Activated naive CD8-positive, alpha-beta T cell treated with anti-CD3 and anti-CD28 coated beads, Interleukin-2, amount 10 ng/mL, durations not matched to agents 7 days and 5 days (primary cell): ENCODE measurements around the gene SLC25A51. TPM values are rescaled to one million over a fixed set of nuclear protein-coding genes. Genes with fewer than 3 reads are reported as not detected.
A peak's percentile ranks its signal among the peaks of the same experiment; 100 is the strongest.
"Not testable (repeated sequence)": the region's sequence is repeated elsewhere in the genome, so short reads cannot be mapped to it uniquely, and the experiment has no call there.

Experiments used
- ATAC-seq: fragments of 150-1000 bp; cut with Tn5 transposase; one replicate; pipeline ENCODE4 v1.10.0; 2021; ENCODE audit warnings: low read depth, moderate library complexity
- POLR2A ChIA-PET: fragments of 350-600 bp; sonication (Branson Sonifier 250); formaldehyde crosslinking; loops from one replicate; lab custom pipeline; 2021; ENCODE audit warnings: antibody characterized with exemption; lab: Charles Lee
- DNase-seq: peaks from one replicate; pipeline ENCODE4 v3.0.0; 2021
- H3K27ac Mint-ChIP-seq: one replicate; pipeline ENCODE4 v1.8.0; 2022; ENCODE audit warnings: mild to moderate bottlenecking, mixed read lengths
- H3K27me3 Mint-ChIP-seq: one replicate; pipeline ENCODE4 v1.8.0; 2022; ENCODE audit warnings: mild to moderate bottlenecking, moderate library complexity, mixed read lengths
- H3K36me3 Mint-ChIP-seq: one replicate; pipeline ENCODE4 v1.8.0; 2021; ENCODE audit warnings: mild to moderate bottlenecking, mixed read lengths
- H3K4me1 Mint-ChIP-seq: one replicate; pipeline ENCODE4 v1.8.0; 2021; ENCODE audit warnings: mixed read lengths
- H3K4me3 Mint-ChIP-seq: one replicate; pipeline ENCODE4 v1.8.0; 2022; ENCODE audit warnings: mild to moderate bottlenecking, moderate library complexity, mixed read lengths
- H3K9me3 Mint-ChIP-seq: one replicate; pipeline ENCODE4 v1.8.0; 2021; ENCODE audit warnings: mixed read lengths
- total RNA-seq, 2 experiments: library from RNA; stranded (reverse); gene quantifications; one replicate each; pipeline ENCODE4 v1.2.3, GENCODE V29; 2021

The SLC25A51 gene
- total RNA-seq, 2 experiments from 2014 or later, result 30.8 to 33.9 TPM

DNA sequence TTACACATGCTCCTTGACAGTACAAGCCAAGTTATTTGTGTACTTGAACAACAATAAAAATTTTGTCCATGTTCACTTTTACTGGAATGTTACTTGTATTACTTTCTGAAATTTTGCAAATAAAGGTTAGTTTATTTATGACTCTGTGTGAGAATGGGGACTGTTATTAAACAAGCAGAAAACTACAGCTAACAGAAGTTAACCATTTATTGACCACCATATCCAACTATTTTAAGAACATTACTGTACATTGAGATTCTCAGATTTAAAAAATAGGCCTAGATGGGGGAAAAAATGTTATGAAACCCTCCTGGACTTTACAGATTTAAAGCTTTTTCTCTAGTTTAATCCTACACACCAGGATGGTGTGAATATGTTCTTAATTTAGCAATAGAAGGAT is 1.8 kb downstream of the SLC25A51 start:
- Mint-ChIP-seq H3K27me3 (peaks cover 4% of the 10 kb centered on the region), H3K36me3 (peaks cover 2% of the 10 kb centered on the region), H3K9me3 (no peaks in the 10 kb centered on the region), H3K4me1 (peaks cover 22% of the 10 kb centered on the region), H3K4me3 (peak overlapping the region; percentile 45), H3K27ac (no peak overlapping the region)
- POLR2A ChIA-PET, result interaction anchor here (2.8 kb wide), 1 partner anchor 101 kb away, joined by 10 read pairs; the partner anchor contains the start of gene DCAF10
- no peak for ATAC-seq
- no peak for DNase-seq

DNA sequence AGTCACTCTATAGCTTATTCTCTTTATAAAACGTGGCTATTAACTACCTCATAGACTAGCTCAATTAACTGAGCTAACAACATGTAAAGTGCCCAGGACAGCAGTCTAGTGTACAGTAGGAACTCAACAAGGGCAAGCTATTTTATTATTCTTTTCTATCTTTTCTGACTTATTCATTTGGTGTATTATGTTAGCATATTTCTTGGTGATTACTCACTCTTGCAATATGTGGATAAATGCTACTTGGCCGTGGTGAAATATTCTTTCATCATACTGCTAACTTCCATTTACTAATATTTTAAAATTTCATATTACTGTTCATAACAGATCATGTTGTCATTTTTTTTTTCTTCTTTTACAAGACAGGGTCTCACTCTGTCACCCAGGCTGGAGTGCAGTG is 4.9 kb downstream of the SLC25A51 start:
- no peaks in the 10 kb centered on the region for H3K9me3 Mint-ChIP-seq
- peaks cover 14% of the 10 kb centered on the region for H3K4me1 Mint-ChIP-seq
- POLR2A ChIA-PET, result interaction anchor here (0.7 to 1.1 kb wide), 2 partner anchors 114 to 221 kb away, joined by 3 read pairs; partner anchors contain the start of gene EXOSC3
- peaks cover 19% of the 10 kb centered on the region for H3K36me3 Mint-ChIP-seq
- DNase-seq (no peak), ATAC-seq (no peak)
- H3K27ac Mint-ChIP-seq, result no peak overlapping the region
- H3K4me3 Mint-ChIP-seq, result no peak overlapping the region
- no peaks in the 10 kb centered on the region for H3K27me3 Mint-ChIP-seq

DNA sequence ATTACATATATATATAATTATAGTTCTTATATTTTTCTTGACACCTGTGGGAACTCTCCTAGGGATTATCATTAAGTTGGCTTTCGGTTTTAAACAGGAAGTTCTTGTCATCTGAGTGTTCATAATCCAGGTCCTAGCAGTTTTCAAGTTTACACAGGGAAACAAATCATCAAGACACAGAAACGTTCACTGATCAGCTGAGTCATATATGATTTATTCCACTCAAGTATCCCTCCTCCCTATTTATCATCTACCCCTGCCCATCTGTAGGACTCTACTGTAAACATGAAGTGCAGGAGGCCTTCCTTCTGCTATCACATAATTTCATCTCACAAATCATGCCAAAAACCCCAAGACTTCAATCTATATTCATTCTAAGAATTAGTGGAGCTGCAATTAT is 6.3 kb downstream of the SLC25A51 start:
- Mint-ChIP-seq H3K27ac (no peak overlapping the region), H3K36me3 (peaks cover 33% of the 10 kb centered on the region), H3K4me1 (peaks cover 9% of the 10 kb centered on the region), H3K4me3 (no peak overlapping the region), H3K9me3 (no peaks in the 10 kb centered on the region), H3K27me3 (no peaks in the 10 kb centered on the region)
- DNase-seq, result no peak
- no peak for ATAC-seq
- POLR2A ChIA-PET, result interaction anchor here (0.7 to 1.1 kb wide), 2 partner anchors 113 to 153 kb away, joined by 3 read pairs; partner anchors contain the start of gene EXOSC3

DNA sequence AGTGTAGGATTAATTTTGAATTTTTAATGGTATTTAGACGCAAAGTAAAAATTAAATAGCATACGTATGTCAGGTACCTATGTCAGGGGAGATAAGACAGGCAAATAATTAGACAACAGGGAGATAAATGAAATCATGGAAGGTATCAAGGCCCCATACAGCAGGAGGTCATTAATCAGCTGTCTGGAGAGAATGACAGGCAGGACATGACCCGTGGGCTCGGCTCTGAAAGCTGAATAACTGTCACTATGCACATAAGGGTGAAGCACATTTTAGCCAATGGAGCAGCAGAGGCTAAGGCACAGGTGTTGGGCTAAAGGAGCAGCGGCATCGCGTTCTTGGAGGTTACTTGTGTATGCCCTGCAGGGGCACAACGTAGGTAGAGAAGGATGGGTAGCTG is 11.9 kb downstream of the SLC25A51 start:
- POLR2A ChIA-PET, result no interaction called here
- no peak for DNase-seq

DNA sequence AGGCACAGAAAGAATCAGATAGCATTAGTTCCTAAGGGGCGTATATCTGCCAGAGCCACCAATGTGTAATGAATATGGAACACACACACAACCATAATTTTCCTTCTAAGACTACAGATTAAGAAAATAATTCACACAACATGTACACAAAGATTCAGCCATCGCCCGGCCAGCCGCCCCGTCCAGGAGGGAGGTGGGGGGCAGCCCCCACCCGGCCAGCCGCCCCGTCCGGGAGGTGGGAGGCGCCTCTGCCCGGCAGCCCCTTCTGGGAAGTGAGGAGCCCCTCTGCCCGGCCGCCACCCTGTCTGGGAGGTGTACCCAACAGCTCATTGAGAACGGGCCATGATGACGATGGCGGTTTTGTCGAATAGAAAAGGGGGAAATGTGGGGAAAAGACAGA is 12.9 kb downstream of the SLC25A51 start:
- H3K27me3 Mint-ChIP-seq, H3K4me1 Mint-ChIP-seq, POLR2A ChIA-PET, H3K4me3 Mint-ChIP-seq, ATAC-seq, H3K27ac Mint-ChIP-seq, H3K9me3 Mint-ChIP-seq, DNase-seq: not testable (repeated sequence)
- peaks cover 54% of the 10 kb centered on the region for H3K36me3 Mint-ChIP-seq

More for the DNA sequence above, 11.9 kb downstream of the SLC25A51 start:
- H3K27ac Mint-ChIP-seq, result no peak overlapping the region
- no peak overlapping the region for H3K4me3 Mint-ChIP-seq
- H3K27me3 Mint-ChIP-seq, result no peaks in the 10 kb centered on the region
- peaks cover 1% of the 10 kb centered on the region for H3K4me1 Mint-ChIP-seq
- H3K36me3 Mint-ChIP-seq, result peaks cover 53% of the 10 kb centered on the region
- no peaks in the 10 kb centered on the region for H3K9me3 Mint-ChIP-seq
- no peak for ATAC-seq

DNA sequence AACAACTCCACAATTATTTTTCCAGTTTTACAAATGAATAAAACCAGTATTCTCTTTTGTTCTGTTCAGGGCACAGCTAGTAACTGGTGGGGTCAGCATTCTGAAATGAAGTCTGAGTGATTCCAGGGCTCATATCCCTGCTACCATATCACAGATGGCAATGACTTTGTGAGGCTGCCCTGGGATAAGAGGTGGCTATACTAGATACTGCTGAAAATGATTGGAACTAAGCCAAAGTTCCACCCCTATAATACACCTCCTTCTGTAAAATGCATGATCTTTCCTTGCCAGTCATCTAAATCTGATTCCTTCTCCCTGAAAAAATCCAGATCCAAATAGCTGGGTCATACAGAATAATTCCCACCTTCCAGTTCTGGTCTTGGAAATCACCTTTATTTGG is 14.4 kb downstream of the SLC25A51 start:
- DNase-seq (no peak), ATAC-seq (no peak)
- H3K36me3 Mint-ChIP-seq, result peaks cover 45% of the 10 kb centered on the region
- no peak overlapping the region for H3K4me3 Mint-ChIP-seq
- no peak overlapping the region for H3K27ac Mint-ChIP-seq
- POLR2A ChIA-PET, result no interaction called here
- peaks cover 8% of the 10 kb centered on the region for H3K4me1 Mint-ChIP-seq
- no peaks in the 10 kb centered on the region for H3K27me3 Mint-ChIP-seq
- no peaks in the 10 kb centered on the region for H3K9me3 Mint-ChIP-seq

DNA sequence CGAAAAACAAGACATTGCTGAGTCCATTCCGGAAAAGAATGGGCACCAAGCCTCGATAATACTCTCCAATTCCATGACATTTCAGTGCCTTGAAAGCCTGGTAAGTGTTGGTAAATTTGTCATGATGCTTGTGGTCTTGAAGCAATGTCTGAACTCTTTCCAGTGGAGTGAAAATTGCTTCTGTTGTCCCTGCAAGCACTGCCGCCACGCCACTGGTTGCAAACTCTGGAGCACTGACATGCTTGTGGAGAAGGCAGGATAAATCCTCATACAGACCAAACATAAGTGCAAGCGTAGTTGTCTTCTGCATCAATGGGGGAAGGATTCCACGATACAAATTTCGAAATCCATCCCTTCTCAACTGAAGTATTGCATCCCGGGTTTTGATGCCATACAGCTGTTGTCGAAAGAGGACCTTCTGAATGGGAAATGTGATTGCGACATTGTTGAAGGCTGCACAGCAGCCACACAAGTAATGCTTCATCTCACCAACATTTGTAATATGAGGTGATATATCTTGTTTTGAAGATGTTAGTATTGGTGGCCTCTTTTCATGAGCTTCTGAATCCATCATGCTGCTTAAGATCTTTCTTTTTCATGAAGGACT is 15.8 kb downstream of the SLC25A51 start:
- H3K27me3 Mint-ChIP-seq, H3K9me3 Mint-ChIP-seq: not testable (repeated sequence)
- peaks cover 35% of the 10 kb centered on the region for H3K36me3 Mint-ChIP-seq

DNA sequence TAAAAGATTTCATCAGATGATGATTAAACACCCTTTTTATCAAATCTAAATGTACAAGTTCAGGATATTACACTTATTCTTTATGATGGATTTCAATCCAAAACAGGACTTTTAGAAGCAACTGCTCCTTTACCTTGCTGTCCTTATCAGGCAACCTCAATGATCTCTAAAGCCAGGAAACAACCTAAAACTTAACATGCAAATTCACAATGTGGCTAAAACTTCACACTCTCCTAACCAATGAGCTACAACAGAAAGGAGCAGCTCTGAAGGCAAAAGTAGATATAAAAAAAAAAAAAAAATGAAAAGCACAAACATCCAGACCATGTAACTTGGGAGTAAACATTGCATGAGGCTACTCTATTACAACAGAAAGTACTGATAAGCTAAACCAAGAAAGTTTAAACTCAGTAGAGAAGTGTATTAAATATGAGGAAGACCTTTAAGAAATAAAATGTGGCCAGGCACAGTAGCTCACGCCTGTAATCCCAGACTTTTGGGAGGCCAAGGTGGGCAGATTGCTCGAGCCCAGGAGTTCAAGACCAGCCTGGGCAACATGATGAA is 22.9 kb downstream of the SLC25A51 start:
- Mint-ChIP-seq H3K4me3 (no peak overlapping the region), H3K4me1 (peaks cover 8% of the 10 kb centered on the region), H3K36me3 (peaks cover 20% of the 10 kb centered on the region), H3K27ac (no peak overlapping the region), H3K27me3 (no peaks in the 10 kb centered on the region), H3K9me3 (no peaks in the 10 kb centered on the region)
- DNase-seq (no peak), ATAC-seq (no peak)
- POLR2A ChIA-PET, result interaction anchor here (1.0 kb wide), 1 partner anchor 22 kb away, joined by 3 read pairs; no protein-coding TSS in a partner anchor

More for the DNA sequence above, 15.8 kb downstream of the SLC25A51 start:
- ATAC-seq, H3K4me1 Mint-ChIP-seq, H3K4me3 Mint-ChIP-seq, H3K27ac Mint-ChIP-seq, POLR2A ChIA-PET, DNase-seq: not testable (repeated sequence)

DNA sequence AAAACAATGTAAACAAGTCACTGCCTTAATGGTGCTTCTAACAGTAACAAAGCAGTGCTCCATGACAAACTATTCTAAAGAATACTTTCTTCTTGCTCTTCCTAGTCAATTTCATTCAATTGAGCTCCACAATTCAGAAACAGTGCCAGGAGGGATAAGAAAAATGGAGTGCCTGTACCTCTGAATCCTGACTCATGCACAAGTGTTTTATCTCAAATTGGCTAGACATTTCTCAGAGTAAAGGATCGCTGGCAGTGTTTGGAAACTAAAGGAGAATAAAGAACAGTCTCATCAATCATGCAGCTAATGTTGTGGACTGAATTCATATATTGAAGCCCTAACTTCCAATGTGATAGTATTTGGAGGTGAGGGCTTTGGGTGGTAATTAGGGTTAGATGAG is 27.6 kb downstream of the SLC25A51 start:
- Mint-ChIP-seq H3K27ac (no peak overlapping the region), H3K4me1 (no peaks in the 10 kb centered on the region), H3K4me3 (no peak overlapping the region), H3K36me3 (peaks cover 21% of the 10 kb centered on the region), H3K9me3 (no peaks in the 10 kb centered on the region), H3K27me3 (no peaks in the 10 kb centered on the region)
- POLR2A ChIA-PET, result no interaction called here
- ATAC-seq (no peak), DNase-seq (no peak)

DNA sequence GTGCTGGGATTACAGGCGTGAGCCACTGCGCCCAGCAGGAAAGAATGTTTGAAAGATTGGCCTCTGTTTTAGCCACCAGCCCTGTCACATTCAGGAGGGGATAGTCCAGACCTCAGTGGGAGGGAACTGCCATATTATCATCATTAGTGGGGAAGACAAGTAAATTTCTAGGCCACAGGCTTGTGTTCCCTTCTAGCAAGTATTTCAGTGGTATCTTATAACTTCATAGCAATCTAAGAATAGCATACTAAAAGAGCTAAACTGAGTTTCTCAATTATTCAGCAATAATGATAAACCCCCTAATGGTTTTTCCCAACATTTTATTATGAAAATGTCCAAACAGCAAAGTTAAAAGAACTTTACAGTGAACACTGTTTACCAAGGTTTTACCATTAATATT is 30.0 kb downstream of the SLC25A51 start:
- H3K27me3 Mint-ChIP-seq, result no peaks in the 10 kb centered on the region
- no peaks in the 10 kb centered on the region for H3K9me3 Mint-ChIP-seq
- ATAC-seq (no peak), DNase-seq (no peak)
- POLR2A ChIA-PET, result no interaction called here
- peaks cover 17% of the 10 kb centered on the region for H3K36me3 Mint-ChIP-seq
- H3K27ac Mint-ChIP-seq, result no peak overlapping the region
- no peak overlapping the region for H3K4me3 Mint-ChIP-seq
- H3K4me1 Mint-ChIP-seq, result no peaks in the 10 kb centered on the region

DNA sequence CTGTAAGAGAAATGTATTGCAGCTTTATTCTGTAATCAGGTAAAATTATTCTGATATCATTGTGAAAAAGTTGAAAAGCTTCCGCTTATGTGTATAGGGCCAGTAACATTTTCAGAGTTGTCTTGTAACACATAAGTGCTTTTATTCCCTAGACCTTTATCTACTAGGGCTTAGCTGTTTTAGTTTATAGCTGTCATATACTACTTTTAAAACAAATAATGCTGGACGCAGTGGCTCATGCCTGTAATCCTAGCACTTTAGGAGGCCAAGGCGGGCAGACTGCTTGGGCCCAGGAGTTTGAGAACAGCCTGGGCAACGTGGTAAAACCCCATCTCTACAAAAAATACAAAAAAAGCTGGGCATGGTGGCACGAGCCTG is 33.1 kb downstream of the SLC25A51 start:
- Mint-ChIP-seq H3K4me3 (no peak overlapping the region), H3K27ac (no peak overlapping the region), H3K27me3 (no peaks in the 10 kb centered on the region), H3K4me1 (no peaks in the 10 kb centered on the region), H3K36me3 (peaks cover 7% of the 10 kb centered on the region), H3K9me3 (no peaks in the 10 kb centered on the region)
- DNase-seq (no peak), ATAC-seq (no peak)
- POLR2A ChIA-PET, result no interaction called here

DNA sequence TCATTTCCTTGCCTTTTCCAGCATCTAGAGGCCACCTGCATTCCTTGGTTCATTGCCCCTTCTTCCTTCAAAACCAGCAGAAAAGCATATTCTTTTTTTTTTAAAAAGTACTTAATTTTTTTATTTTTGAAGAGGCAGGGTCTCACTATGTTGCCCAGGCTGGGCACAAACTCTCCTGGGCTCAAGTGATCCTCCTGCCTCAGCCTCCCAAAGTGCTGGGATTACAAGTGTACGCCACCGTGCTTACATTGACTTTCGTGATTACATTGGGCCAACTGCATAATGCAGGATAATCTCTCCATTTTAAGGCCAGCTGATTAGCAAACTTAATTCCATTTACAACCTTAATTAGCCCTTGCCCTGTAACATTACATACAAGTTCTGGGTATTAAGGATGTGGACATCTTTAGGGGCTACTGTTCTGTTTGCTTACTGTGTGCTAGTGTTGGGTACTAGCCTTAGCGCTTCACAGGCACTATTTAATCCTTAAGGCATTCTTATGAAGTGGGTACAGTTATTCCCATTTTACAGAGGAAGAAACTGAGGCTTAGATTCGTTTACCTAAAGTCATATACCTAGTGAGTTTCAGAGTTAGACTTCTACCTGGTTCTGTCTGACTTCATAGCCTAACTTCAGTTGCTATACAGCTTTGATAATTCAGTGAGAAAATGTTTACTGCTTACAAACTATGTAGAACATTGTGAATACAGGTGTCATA is 33.7 kb downstream of the SLC25A51 start:
- Mint-ChIP-seq H3K27ac (no peak overlapping the region), H3K27me3 (no peaks in the 10 kb centered on the region), H3K4me1 (no peaks in the 10 kb centered on the region), H3K9me3 (no peaks in the 10 kb centered on the region), H3K36me3 (peaks cover 4% of the 10 kb centered on the region), H3K4me3 (no peak overlapping the region)
- POLR2A ChIA-PET, result no interaction called here
- ATAC-seq (no peak), DNase-seq (no peak)

DNA sequence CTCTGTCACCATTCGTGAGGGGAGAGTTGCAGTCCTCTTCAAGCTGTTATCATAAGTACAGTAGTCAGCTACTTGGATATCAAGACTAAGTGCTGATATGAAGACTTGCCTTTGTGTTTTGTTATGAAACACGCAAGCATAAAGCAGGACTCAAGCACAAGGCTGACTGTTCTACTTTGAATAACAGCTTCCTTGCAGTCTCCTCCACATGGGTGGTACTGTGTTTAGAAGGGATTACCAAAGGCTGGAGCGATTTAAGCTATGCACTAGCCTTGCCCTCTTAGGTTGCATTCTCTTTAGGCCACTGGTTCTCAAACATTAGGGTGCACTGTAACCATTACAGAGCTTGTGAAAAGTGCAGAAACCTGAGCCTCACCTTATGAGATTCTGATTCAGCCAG is 41.4 kb downstream of the SLC25A51 start:
- POLR2A ChIA-PET, result no interaction called here
- Mint-ChIP-seq H3K4me3 (no peak overlapping the region), H3K9me3 (no peaks in the 10 kb centered on the region), H3K4me1 (no peaks in the 10 kb centered on the region), H3K27me3 (no peaks in the 10 kb centered on the region), H3K36me3 (peaks cover 18% of the 10 kb centered on the region), H3K27ac (no peak overlapping the region)
- no peak for ATAC-seq
- DNase-seq, result no peak

DNA sequence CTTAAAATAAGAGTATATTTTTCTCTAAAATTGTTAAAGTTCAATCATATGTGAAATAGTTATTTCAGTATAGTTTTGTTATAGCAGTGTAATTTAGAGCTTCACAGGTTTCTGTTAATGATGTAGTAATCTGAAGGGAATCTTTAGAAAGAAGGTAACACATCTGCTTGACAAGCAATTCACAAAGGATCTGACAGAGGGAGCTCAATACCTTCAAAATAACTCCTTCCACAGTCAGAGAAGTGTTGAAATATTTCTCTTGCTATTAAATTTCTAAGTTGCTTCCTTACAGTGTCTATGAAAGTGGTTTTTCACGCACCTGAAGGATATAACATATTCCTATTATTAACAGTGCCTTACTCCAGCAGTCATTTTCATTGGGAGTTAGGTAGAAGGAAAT is 44.9 kb downstream of the SLC25A51 start:
- POLR2A ChIA-PET, result no interaction called here

More for the DNA sequence above, 44.9 kb downstream of the SLC25A51 start:
- ATAC-seq (no peak), DNase-seq (no peak)
- Mint-ChIP-seq H3K27me3 (no peaks in the 10 kb centered on the region), H3K4me3 (no peak overlapping the region), H3K4me1 (no peaks in the 10 kb centered on the region), H3K27ac (no peak overlapping the region), H3K36me3 (peaks cover 17% of the 10 kb centered on the region), H3K9me3 (no peaks in the 10 kb centered on the region)
